Gastrocnemius medialis (tissue), 4 donors: ENCODE measurements around the gene ARHGAP23. TPM values are rescaled to one million over a fixed set of nuclear protein-coding genes. Genes with fewer than 3 reads are reported as not detected.

Experiments
- ATAC-seq, 2 donors: fragments of 150-250 bp; one replicate each; pipeline ENCODE4 v1.9.1; 2016
- DNase-seq, 2 donors: peaks; one replicate each; pipeline ENCODE4 v3.0.0-alpha.2; 2019
- H3K27ac ChIP-seq, 4 donors: fragments of 200-600 bp; sonication (generic); 1 replicate in 1 of 4; 2 replicates in 3 of 4; pipeline ENCODE4 v1.5.1; 2016 to 2018; ENCODE audit warnings: mild to moderate bottlenecking in 2 of 4, moderate library complexity in 1 of 4
- H3K27me3 ChIP-seq, 3 donors: fragments of 200-600 bp; sonication (generic) in 2 of 3; 1 replicate in 1 of 3; 2 replicates in 2 of 3; pipeline versions ENCODE4 v1.5.1 to v1.6.0; 2016 to 2019; ENCODE audit warnings: mild to moderate bottlenecking in 1 of 3, moderate library complexity in 1 of 3
- H3K36me3 ChIP-seq, 2 donors: fragments of 200-600 bp; sonication (generic) in 1 of 2; one replicate each; pipeline ENCODE4 v1.5.1; 2017 to 2018
- H3K4me1 ChIP-seq, 2 donors: fragments of 200-600 bp; sonication (generic) in 1 of 2; one replicate each; pipeline ENCODE4 v1.5.1; 2016 to 2017; ENCODE audit warnings: mild to moderate bottlenecking in 2 of 2
- H3K4me3 ChIP-seq, 4 donors: fragments of 200-600 bp; sonication (generic) in 3 of 4; 1 replicate in 1 of 4; 2 replicates in 3 of 4; pipeline ENCODE4 v1.5.1; 2016 to 2019; ENCODE audit warnings: mild to moderate bottlenecking in 2 of 4
- H3K9me3 ChIP-seq, 3 donors: fragments of 200-600 bp; sonication (generic) in 2 of 3; 1 replicate in 1 of 3; 2 replicates in 2 of 3; pipeline ENCODE4 v1.5.1; 2016 to 2019
- POLR2A ChIP-seq, 2 donors: fragments of 450-650 bp; IDR thresholded peaks; one replicate each; pipeline ENCODE4 v1.6.1; 2017; ENCODE audit warnings: antibody characterized with exemption in 2 of 2, mild to moderate bottlenecking in 2 of 2, moderate library complexity in 2 of 2
- in situ Hi-C, 4 donors: fragments of 200-750 bp; cut with MboI; loops; one replicate each; pipeline versions ENCODE4 v1.15.0 to v1.8.0; 2017; ENCODE audit warnings: low sequenced_read_pairs in 4 of 4
- intact Hi-C: fragments of 100-400 bp; cut with DNase I; formaldehyde crosslinking; loops from one replicate; pipeline ENCODE4 v1.15.1; 2023; ENCODE audit warnings: low total_unique reads
- total RNA-seq, 4 donors: library from RNA; depleted of rRNA; stranded (reverse); fragments of >200 nt; gene quantifications; one replicate each; pipeline versions ENCODE4 v1.1.0 to v1.2.3, GENCODE V29; 2016
- TF ChIP-seq, protein P1 (sequence below), 5 experiments: fragments of 450-650 bp in 3 of 5; fragments of 200-600 bp in 2 of 5; sonication (generic) in 2 of 5; IDR thresholded peaks in 4 of 5; conservative IDR thresholded peaks in 1 of 5; 1 replicate in 4 of 5; 2 replicates in 1 of 5; pipeline ENCODE4 v1.5.1; 2016 to 2019; ENCODE audit warnings: antibody characterized with exemption in 5 of 5, mild to moderate bottlenecking in 3 of 5, moderate library complexity in 3 of 5

The ARHGAP23 gene
- total RNA-seq, 4 donors from 2014 or later: 8.0 to 22.7 (median 12.1) TPM

DNA sequence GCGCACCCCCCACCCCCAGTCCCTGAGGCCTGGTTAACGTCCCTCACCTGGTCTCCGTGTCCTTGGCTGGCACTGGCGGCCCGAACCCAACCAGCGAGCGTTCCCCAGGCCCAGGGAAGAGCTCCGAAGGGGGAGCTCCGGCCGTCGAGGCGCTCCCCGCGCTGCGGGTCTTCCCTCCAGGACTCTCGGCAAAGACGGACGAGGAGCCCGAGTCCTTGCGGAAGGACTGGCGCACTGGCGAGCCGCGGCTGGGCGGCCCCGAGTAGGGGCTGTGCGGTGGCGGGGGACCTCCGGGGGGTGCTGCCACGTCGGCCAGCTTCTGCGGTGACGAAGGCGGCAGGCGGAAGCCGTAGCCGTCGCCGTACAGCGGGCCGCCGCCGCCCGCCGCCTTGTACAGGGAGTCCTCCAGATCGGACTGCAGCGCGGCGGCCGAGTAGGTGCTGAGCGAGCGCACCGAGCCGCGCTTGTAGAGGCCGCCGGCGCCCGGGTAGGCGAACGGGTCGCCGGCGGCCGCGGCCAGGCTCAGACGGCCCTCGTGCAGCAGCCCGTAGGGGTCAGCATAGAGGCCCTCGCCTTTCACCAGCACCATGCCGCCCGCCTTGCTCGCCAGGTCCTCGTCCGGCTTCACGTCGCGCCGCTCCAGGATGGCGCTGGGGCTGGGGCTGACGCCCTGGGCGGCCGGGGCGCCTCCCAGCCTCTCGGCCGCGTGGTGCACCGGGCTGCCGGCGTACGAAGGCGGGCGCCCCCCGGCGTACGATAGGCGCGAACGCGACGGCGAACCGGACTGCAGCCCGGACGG, 133.4 kb downstream of the ARHGAP23 start:
- intact Hi-C loops: no loop called here
- peaks cover 70 to 79% (median 79%) of the 10 kb centered on the region in 3 donors for H3K27me3 ChIP-seq
- no peaks in the 10 kb centered on the region for H3K36me3 ChIP-seq
- TF ChIP-seq, protein P1, sequence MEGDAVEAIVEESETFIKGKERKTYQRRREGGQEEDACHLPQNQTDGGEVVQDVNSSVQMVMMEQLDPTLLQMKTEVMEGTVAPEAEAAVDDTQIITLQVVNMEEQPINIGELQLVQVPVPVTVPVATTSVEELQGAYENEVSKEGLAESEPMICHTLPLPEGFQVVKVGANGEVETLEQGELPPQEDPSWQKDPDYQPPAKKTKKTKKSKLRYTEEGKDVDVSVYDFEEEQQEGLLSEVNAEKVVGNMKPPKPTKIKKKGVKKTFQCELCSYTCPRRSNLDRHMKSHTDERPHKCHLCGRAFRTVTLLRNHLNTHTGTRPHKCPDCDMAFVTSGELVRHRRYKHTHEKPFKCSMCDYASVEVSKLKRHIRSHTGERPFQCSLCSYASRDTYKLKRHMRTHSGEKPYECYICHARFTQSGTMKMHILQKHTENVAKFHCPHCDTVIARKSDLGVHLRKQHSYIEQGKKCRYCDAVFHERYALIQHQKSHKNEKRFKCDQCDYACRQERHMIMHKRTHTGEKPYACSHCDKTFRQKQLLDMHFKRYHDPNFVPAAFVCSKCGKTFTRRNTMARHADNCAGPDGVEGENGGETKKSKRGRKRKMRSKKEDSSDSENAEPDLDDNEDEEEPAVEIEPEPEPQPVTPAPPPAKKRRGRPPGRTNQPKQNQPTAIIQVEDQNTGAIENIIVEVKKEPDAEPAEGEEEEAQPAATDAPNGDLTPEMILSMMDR (IDR thresholded peaks at IDR 0.05 in 4 of 5, conservative IDR thresholded peaks at IDR 0.05 in 1 of 5): no peak
- no peak for TF ChIP-seq POLR2A (IDR thresholded peaks at IDR 0.05)
- H3K9me3 ChIP-seq: no peaks in the 10 kb centered on the region
- DNase-seq (no peak), ATAC-seq (no peak)
- in situ Hi-C loops: no loop called here
- no peak overlapping the region for H3K27ac ChIP-seq
- no peak overlapping the region for H3K4me3 ChIP-seq
- H3K4me1 ChIP-seq: peaks cover 13 to 27% of the 10 kb centered on the region in 2 donors

Other genes starting within 250 kb of the ARHGAP23 start
- gene TBC1D3, start 235.9 kb upstream of the ARHGAP23 start, total RNA-seq: not detected
- 10 to 100 TPM; 48.3 to 64.6 (median 51.2) TPM for gene MRPL45, start 131.3 kb upstream of the ARHGAP23 start, total RNA-seq
- gene GPR179, start 84.5 kb upstream of the ARHGAP23 start, total RNA-seq: under 1 TPM; 0.07 to 0.20 (median 0.18) TPM
- gene SOCS7, start 76.6 kb upstream of the ARHGAP23 start, total RNA-seq: 10 to 100 TPM; 16.3 to 19.9 (median 19.5) TPM
- gene SRCIN1, start 177.5 kb downstream of the ARHGAP23 start, total RNA-seq: under 1 TPM in 1 of 4 donors, not detected in 3; 0.24 TPM
- 1 to 10 TPM in 1 of 4 donors, under 1 TPM in 2, not detected in 1; 0.29 to 1.2 (median 0.75) TPM for gene EPOP, start 246.5 kb downstream of the ARHGAP23 start, total RNA-seq